Kidney capillary endothelial cell (primary cell): ENCODE results near the gene SCUBE3.
A peak's percentile ranks its signal among the peaks of the same experiment; 100 is the strongest.

Experiments
- DNase-seq: peaks from one replicate; pipeline ENCODE4 v3.0.0-alpha.2; 2018; ENCODE audit warnings: low spot score

Gene SCUBE3

DNA sequence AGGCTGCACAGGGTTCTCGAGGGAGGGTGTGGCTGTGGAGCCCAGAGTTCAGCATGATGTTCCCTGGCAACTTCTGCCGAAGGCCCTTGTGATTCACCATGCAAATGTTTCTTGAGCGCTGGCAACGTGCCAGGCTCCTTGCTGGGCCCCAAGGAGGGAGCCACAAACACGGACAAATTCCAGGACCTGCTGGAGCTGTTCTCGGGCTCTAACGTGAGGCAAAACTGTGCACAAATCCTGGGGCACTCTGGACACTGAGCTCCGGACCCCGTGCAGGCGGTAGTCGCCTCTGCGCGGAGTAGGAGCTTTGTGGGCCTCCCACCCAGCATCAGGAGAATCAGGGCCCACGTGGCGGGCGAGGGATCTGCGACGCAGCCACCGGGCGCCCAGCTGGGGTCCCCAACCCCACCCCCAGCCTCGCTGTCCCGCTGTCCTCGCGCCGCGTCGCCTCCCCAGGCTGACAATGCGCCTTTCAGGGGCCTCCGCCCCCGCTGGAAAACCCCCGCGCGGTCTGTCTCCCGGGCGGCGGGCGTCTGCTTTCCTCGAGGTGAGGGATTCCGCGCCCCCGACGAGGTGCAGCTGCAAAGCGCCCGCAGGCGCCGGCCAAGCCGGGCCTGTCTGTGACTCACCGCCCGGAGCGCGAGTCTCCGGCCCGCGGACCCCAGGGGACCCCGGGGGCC lies 31.7 kb upstream of the SCUBE3 start:
- peak; percentile 56 for DNase-seq

DNA sequence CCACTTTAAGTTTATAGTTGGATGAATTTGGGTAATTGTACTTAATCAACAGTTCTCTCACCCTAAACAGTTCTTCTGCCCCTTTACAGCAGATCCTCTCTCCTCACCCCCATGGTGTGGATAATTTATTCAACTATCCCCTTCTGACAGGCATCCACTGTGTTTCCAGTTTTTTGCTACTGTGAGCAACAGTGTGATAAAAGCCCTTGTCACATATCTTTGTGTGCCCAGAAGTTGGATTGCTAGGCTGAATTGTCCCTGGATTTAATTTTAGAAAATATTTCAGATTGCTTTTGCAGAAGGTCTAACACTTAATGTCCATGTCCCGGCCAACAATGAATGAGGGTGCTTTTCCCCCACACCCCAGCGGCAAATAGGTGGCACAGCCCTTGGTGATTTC lies 30.5 kb upstream of the SCUBE3 start:
- no peak for DNase-seq

DNA sequence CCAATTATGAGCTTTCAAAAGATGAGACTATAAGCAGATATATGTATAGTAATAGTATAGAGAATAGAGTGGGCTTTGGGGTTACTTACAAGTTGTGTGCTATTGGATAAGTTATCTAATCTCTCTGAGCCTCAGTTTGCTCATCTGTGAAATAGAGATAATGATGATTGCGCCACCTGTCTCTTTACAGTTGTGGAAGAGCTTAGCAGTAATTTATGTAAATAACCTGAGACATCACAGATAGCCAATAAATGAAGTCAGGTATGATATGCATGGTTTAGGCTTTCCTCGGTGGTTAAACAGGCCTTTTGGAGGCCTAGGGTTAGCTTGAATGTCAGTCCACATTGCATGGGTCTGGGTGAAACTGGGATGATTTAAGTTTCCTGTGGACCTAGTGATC lies 29.8 kb upstream of the SCUBE3 start:
- DNase-seq: no peak

DNA sequence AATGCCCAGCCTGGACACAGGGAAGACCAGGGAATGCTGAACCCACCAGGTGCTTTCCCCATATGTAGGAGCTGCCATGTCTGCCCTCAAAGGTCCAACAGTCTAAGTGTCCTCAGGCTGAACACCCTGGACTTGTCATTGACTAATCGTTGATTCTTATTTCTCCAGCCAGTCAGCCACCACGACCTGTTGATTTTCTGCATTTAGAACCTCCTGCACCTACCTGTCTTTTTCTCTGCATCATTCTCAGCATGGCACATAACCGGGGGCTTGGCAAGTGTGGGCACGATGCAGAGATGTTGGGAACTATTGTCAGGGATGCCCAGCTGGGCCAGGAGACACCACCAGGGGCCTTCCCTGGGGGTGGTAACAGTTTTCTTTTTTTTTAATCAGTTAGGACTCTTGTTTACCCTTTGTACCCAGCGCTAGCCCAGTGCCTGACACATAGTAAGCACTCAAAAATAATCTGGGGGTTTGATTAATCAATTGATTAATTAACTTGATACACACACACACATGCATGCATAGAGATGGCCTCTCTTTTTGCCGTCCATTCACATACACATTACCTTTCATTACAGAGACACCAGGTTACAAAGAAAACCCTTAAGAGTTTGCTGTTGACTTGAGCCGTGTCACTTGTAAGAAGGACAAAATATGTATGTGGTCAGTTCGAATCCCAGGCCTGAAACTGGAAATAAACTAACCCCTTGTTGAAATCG lies 29.0 kb upstream of the SCUBE3 start:
- no peak for DNase-seq

DNA sequence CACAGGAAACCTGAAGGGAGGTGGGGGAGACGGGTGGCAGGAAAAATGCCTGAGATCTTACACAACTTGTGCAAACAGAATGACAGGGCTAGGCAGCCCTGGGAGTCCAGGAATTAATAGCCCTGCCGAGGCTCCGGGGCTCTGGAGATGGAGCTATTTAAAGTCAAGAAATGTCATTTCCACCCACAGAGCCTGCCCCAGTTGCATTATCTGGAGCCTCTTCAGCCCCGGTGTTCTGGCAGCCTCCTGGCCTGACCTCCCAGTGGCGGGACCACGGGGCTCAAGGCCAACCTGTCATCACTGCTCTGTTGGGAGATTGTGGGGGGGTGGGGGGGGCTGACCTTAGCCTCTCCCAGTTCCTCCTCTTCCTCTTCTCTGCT lies 28.5 kb upstream of the SCUBE3 start:
- DNase-seq: no peak

DNA sequence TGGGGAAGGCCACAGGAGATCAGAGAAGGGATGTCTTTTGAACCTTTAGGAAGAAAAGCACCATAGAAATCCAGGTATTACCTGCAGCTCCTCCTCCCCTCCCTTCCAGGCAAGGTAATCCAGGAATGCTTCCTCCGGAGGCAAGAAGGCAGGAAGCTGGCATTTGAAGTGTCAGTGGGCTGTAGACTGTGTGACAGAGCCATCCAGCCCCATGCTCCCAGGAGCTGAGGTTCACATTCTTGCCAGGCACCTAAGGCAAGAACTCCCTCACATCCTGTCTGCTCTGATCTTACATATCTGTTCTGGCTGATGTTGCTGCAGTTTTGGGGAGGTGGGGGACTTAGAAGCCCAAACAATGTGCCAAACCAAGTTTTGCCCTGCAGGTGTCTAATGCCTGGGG lies 27.8 kb upstream of the SCUBE3 start:
- no peak for DNase-seq

DNA sequence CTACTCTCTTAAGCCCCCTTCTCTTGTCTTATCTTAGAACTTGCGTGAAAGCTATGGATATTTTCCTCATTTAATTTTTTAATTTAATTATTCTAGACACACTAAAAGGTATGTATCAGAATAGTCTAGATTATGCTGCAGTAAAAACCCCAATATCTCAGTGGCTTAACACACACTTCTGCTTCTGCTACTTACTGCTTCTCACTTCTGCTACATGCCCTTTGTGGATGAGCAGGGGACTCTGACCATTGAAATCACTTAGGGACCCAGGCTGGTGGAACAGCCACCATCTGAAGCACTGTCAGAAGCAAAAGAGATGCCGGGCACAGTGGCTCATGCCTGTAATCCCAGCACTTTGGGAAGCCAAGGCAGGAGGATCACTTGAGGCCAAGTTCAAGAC lies 27.2 kb upstream of the SCUBE3 start:
- DNase-seq: no peak

DNA sequence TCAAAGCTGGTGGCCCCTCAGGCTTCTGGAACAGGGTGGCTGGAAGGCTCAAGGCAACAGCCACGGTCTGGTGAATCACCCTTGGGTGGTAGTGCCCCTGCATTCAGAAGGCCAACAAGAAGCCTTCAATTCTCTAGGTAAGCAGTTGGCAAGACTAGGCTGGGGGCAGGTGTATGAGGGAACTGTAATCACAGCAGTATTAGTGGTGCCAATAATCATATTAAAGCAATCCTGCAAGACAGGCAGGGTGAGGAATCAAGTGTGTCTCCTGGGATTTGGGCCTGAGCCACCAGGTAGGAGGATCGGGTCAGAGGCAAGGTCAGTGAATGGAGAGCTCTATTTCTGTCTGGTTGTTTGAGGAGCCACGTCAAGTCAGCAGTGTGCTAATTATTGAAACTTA lies 24.9 kb upstream of the SCUBE3 start:
- no peak for DNase-seq

DNA sequence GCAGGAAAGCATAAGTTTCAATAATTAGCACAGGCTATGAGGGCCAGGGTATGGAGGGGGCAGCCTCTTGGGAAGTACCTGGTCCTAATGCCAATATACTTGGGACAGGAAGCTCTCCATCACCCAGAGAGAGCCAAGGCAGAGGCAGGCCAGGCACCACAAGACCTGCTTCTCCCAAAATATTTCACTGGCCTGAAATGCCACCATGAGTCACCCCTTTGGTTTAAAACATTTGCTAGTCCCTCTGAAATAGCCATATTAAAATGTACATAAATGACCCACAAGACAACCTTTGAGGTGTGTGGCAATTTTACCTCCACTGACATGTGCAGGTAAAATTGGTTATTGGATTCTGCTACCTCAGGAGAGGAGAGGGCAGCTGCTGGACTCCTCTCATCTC lies 23.4 kb upstream of the SCUBE3 start:
- DNase-seq: no peak

DNA sequence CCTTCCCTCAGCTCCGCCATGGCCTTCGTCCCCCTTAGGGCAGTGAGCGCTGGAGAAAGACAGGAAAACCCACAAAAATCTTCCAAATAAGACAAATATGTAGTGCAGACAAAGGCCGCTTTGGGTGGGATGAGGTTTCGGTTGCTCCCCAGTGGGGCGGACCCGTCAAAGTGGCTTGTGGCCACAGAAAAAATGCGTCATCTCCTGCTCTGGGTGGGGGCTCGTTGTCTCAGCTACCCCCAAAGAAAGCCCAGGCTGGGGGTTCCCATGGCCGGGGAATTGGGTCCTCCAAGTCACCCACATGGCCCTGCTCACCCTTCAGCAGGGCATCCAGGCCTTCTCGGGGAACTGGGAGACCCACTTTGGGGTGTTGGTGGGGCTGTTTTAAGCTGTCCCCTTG lies 21.9 kb upstream of the SCUBE3 start:
- no peak for DNase-seq

DNA sequence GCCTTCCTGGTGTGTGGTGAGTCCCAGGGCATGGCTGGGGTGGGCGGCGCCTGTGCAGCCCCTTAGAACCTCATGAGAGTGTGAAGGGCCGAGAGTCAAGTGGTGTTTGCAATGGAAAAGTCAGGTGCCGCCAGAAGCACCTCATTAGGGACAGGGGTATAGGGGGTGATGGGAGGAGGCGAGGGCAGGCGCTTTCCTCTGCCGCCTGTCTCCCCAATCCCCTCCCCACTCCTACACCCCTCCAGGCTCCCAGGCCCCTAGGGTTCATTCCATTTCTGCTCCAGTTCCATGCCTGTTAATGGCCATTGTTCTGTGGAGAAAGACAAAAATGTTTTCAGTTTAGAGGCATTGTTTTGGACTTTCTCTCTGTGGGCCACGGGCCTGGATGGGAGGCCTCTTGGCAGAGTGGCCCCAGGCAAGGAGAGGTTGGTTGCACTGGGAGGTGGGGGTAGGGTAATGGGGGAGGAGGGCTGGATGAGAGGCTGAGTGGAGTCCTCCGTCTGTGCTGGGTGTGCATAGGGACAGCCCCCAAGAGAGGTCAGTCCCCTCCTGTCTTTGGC lies 21.4 kb upstream of the SCUBE3 start:
- DNase-seq: no peak

DNA sequence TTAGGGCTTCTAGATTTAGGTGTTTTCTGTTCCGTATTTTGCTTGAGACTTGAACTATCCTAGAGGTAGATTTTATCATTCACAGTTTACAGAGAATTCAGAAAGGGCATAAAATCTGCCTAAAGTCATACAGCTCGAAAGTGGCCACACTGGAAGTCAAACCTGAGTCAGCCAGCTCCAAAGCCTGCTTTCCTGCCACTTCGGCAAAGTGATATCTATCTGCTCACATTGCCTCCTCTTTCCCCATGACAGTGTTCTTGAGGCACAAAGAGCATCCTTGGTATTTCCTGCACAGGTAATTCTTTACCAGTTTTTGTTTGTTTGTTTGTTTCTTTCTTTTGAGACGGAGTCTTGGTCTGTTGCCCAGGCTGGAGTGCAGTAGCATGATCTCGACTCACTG lies 19.4 kb upstream of the SCUBE3 start:
- DNase-seq: no peak

DNA sequence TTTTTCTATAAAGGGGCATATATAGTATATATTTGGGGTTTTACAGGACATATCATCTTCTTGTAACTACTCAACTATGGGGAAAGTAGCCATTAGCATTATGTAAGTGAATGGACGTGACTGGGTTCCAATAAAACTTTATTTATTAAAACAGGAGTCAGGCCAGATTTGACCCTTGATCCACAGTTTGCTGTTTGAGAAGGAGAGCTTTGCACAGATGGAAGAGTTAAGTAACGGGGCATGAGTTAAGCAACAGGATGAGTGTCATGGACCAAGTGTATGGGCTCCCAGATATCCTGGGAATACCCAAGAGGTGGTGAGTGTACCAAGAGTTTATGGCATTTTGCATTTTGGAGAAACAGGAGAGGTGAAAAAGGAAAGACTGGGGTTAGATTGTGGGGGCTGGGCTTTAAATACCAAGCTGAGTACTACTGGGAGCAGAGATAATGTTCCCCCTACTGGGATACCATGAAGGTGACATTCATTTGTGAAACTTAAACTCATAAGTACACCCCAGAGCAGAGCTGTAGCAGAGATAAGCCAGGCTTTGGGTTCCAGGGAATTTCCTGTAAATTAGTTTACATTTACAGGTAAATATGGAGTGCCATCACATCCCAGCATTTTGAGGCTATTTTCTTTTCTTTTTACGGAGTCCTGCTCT lies 18.5 kb upstream of the SCUBE3 start:
- no peak for DNase-seq

DNA sequence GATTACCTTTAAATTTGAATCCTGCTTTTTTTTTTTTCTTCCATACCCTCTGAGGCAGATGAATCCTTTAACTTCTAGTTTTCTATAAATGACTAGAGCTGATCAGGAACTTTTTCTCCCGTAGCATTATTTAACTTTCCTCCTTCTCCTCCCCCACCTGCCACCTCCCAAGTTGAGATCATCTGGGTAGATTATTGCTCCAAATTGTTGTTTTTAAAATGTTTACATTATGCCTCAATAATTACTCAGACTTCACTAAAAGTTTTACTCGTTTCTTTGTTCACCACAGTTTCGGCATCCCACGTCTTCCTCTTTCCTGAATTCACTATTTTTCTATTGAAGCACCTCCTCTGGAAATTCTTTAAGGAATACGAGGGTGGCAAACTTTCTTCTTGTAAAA lies 16.6 kb upstream of the SCUBE3 start:
- no peak for DNase-seq

DNA sequence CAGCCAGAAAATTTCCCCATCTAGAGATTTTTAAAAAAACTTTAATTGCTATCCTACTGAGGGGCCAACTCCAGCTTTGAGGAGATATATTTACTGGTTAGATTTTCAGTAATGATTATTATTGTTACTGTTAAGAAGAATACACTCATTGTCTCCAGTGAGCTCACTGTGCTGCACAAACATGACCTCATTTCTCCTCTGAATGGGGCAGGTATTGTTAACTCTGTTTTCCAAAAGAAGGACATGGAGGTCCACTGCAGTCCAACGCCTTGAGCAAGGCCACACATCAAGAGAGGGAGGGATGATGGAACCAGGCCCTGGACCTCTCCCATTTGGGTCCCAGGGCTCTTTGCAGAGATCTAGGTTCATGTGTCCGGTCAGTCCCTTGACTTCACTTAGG lies 13.9 kb upstream of the SCUBE3 start:
- DNase-seq: no peak

DNA sequence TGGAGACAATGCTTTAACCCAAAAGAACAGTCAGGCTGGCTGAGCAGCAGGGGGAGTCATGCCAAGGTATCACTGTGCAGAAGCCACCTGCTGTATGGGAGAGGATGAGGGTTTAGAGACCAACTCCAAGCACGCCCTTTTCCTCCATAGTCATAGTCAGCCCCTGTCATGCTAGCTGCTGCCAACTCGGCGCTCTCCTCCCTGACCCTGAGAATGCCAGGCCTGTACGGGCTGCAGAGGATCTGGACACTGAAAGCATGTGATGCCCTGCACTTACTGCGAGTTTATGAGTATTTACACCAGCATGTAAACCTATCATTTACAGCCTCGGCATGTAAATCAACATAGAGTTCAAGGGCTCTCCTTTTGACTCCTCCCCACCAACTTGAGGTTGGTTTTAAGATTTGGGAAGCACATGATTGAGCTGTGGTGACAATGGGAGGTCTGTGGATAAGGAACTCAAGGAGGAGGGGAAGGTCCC lies 11.7 kb upstream of the SCUBE3 start:
- no peak for DNase-seq

DNA sequence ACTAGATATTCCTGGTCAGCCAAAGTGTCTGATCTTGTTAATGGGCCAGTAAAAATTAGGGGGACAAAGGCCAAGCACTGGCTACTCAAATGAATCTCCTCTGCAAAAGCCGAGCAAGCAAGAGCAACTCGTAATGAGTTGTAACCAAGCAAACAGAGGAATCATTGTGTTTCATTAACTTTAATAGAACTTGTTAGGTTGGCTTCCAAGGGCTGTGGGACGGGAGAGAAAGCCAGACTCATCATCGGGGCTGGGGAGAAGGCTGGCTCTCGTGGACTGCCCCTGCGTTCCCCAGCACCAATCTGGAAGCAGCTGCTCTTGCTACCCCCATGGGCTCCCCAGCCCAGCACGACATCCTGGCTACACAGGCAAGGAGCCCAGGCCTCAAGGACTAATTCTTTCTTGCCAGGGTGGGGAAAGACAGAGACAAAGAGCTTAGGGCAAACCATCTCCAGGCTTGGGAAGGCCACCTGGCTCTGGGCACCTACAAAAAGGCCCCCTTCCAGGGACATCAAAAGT lies 10.5 kb upstream of the SCUBE3 start:
- DNase-seq: no peak

DNA sequence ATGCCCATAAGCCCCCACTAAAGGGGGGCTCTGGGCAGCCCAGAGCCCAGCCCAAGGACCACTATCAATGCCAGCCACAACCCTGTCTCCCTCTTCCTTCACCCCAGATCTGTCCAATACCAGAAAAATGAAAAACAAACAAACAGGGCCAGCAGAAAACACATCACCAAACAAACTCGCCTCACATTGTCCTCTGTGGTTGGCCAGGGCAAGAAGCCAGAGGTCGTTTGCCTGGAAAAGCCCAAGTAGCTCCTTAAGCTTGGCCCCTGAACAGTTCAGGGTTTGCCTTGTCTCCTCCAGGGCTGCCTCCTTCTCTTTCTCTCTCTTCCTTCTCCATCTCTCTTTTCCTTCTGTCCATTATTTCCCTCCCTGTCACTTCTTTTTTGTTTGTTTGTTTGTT lies 10.1 kb upstream of the SCUBE3 start:
- DNase-seq: no peak

DNA sequence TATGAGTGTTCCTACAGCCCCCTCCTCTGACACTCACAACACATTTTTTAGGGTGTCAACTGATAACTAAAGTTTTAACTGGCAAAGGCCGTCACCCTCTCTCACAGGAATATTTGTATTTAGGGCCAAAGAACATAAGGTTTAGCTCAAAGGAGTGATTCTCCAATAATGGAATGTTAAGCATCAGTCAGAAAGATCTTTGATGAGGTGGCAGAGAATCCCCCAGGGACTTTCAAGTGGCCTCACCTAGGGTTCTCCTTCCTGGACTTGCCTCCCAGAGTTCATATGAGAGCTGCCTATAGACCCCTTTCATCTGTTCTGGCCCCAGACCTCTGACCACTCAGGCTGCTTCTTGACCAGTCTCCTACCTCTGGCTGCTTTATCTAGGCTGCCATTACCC lies 7.4 kb upstream of the SCUBE3 start:
- DNase-seq: no peak

DNA sequence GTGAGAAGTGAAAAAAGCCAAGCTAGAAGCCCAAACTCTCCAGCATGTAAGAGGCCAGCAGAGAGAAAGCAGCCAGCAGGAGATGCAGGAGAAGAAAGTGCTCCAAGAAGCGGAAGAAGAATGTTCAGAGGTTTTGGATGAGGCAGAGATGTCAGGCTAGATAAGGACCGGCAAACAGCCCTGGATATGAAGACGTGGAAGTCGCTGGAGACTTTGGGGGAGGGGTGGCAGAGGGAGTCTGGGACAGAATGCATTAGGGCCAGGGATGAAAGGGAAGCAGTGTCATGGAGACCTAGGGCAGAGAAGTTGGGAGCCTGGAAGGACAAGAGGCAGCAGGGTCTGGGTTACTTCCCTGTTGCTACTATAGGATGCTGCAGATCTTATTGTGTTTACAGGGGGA lies 5.3 kb upstream of the SCUBE3 start:
- no peak for DNase-seq

DNA sequence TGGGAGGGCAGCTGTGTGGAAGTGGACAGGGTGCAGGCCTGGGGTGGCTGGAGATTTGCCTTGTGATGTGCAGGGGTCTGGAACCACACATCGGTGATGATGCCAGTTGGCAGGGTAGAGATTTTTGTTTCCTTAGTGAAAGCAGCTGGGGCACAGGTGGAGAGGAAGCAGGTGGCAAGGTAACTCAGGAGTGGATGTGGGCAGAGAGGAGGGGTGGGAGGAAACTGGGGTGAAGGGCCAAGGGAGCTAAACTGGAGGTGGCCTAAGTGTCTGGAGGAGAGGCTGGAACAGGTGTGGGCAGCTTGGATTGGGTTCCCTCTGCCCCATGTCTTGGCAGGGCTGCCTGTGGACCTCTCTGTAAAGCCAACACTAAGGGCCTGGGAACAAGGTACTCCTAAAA lies 4.7 kb upstream of the SCUBE3 start:
- no peak for DNase-seq

DNA sequence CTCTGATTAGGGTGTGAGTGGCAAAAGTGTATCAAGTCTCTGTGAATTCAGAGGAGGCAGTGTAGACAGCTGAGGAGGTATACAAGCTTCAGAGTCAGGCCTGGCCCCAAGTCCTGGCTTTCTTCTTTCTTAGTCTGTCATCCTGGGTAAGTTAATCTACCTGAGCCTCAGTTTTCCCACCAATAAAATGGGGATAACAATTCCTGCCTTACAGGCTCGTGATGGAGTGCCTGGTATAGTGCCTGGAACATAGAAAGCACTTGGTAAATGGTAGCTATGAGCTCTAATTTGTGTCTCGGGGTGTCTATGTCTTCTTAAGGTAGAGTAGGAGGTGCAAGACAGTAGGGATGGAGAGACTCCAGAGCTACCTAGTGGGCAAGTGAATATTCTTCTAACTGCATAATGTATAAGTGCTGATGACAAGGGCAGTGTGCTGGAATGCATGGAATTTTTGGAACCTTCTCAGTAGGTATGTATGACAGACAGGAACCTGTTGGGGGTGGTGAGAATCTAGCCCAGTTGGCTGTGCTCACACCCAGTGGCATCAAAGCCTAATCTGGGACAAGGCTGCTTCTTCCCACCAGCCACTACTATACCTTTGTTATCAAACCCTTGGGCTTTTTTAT lies 4.0 kb upstream of the SCUBE3 start:
- no peak for DNase-seq
